Astrocyte (in vitro differentiated cells and primary cell): ENCODE results near the gene CCDC117. TPM values are rescaled to one million over a fixed set of nuclear protein-coding genes. Genes with fewer than 3 reads are reported as not detected.

ENCODE experiments used
- DNase-seq: peaks from one replicate; pipeline ENCODE4 v3.0.0-alpha.2; 2010; ENCODE audit warnings: low read depth
- FAIRE-seq: peaks from 2 replicates; lab custom pipeline; 2011; peaks lifted over from hg19 to GRCh38; lab: Jason Lieb, UNC
- H2AFZ ChIP-seq: 2 replicates; pipeline ENCODE4 v1.6.0; 2012; ENCODE audit warnings: low read depth, low read length, inconsistent platforms
- H3K27ac ChIP-seq: 2 replicates; pipeline ENCODE4 v1.5.1; 2011; ENCODE audit warnings: low read depth, low read length, inconsistent platforms
- H3K27me3 ChIP-seq: 2 replicates; pipeline ENCODE4 v1.6.0; 2011; ENCODE audit warnings: low read length, inconsistent platforms; ENCODE audit not compliant: insufficient read depth
- H3K36me3 ChIP-seq: 2 replicates; pipeline ENCODE4 v1.5.1; 2011; ENCODE audit warnings: low read length, inconsistent platforms; ENCODE audit not compliant: insufficient read depth
- H3K4me1 ChIP-seq: 2 replicates; pipeline ENCODE4 v1.5.1; 2011; ENCODE audit warnings: low read length, inconsistent platforms; ENCODE audit not compliant: insufficient read depth
- H3K4me2 ChIP-seq: 2 replicates; pipeline ENCODE4 v1.6.0; 2012; ENCODE audit warnings: low read length, inconsistent platforms
- H3K4me3 ChIP-seq: 2 replicates; pipeline ENCODE4 v1.5.1; 2011; ENCODE audit warnings: low read depth, mild to moderate bottlenecking, low read length, inconsistent platforms; ENCODE audit not compliant: insufficient read depth
- H3K79me2 ChIP-seq: 2 replicates; pipeline ENCODE4 v1.6.0; 2012; ENCODE audit warnings: mild to moderate bottlenecking, low read length, inconsistent platforms; ENCODE audit not compliant: insufficient read depth
- H3K9ac ChIP-seq: 2 replicates; pipeline ENCODE4 v1.6.0; 2012; ENCODE audit warnings: mild to moderate bottlenecking, low read length, inconsistent platforms
- H3K9me3 ChIP-seq: 2 replicates; pipeline ENCODE4 v1.5.1; 2012; ENCODE audit warnings: low read depth, mild to moderate bottlenecking, low read length, inconsistent platforms; ENCODE audit not compliant: insufficient read depth
- H4K20me1 ChIP-seq: 2 replicates; pipeline ENCODE4 v1.6.0; 2012; ENCODE audit warnings: low read length, inconsistent platforms; ENCODE audit not compliant: insufficient read depth
- H3K27ac Mint-ChIP-seq: one replicate; pipeline ENCODE4 v1.8.0; 2021; ENCODE audit warnings: mild to moderate bottlenecking, mixed read lengths; ENCODE audit not compliant: unreplicated experiment
- H3K27me3 Mint-ChIP-seq: one replicate; pipeline ENCODE4 v1.8.0; 2021; ENCODE audit warnings: low read depth, mixed read lengths; ENCODE audit not compliant: unreplicated experiment
- H3K36me3 Mint-ChIP-seq: one replicate; pipeline ENCODE4 v1.8.0; 2021; ENCODE audit warnings: low read depth, mixed read lengths; ENCODE audit not compliant: unreplicated experiment
- H3K4me1 Mint-ChIP-seq: one replicate; pipeline ENCODE4 v1.8.0; 2021; ENCODE audit warnings: low read depth, mixed read lengths; ENCODE audit not compliant: unreplicated experiment
- H3K4me3 Mint-ChIP-seq: one replicate; pipeline ENCODE4 v1.8.0; 2021; ENCODE audit warnings: mild to moderate bottlenecking, moderate library complexity, mixed read lengths; ENCODE audit not compliant: unreplicated experiment
- H3K9me3 Mint-ChIP-seq: one replicate; pipeline ENCODE4 v1.8.0; 2021; ENCODE audit warnings: mild to moderate bottlenecking, mixed read lengths; ENCODE audit not compliant: unreplicated experiment
- EZH2 ChIP-seq: IDR thresholded peaks from 2 replicates; pipeline ENCODE4 v1.6.1; 2012; ENCODE audit warnings: mild to moderate bottlenecking, low read length, inconsistent platforms; ENCODE audit not compliant: insufficient read depth
- total RNA-seq: library from RNA; stranded (reverse); gene quantifications from 2 replicates; pipeline ENCODE4 v1.2.1, GENCODE V29; 2021
- TF ChIP-seq, protein P1 (sequence below): IDR thresholded peaks from 2 replicates; pipeline ENCODE4 v1.5.1; 2011; ENCODE audit warnings: low read depth, mild to moderate bottlenecking, inconsistent platforms, low read length, moderate library complexity; ENCODE audit not compliant: insufficient read depth

Gene CCDC117
- total RNA-seq, 1 donor from 2014 or later: 15.8 TPM

DNA sequence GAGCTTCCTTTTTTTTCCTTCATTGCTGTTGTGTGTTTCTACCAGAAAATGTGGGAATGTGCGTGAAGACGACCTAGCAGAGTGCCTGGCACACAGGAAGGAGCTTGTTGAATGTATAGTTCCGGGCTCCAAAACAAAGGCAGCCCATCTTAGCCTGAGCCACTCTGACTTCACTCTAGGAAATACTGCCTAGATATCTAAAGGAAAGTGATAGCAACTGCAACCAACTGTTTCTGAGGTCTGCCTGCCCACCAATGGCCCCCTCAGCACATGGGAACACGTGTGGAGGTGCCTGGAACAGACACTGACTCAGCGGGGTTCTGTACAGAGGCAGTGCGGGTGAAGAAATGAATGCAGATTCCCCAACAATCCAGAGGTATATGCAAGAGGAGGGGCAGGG is 42.6 kb downstream of the CCDC117 start:
- H3K27ac ChIP-seq: no peak overlapping the region
- DNase-seq: no peak
- no peaks in the 10 kb centered on the region for H3K79me2 ChIP-seq
- H3K4me3 ChIP-seq: no peak overlapping the region
- H3K4me2 ChIP-seq: no peak overlapping the region
- no peak overlapping the region for H3K4me3 Mint-ChIP-seq
- H3K9ac ChIP-seq: no peak overlapping the region
- H3K9me3 Mint-ChIP-seq: no peaks in the 10 kb centered on the region
- TF ChIP-seq, protein P1, sequence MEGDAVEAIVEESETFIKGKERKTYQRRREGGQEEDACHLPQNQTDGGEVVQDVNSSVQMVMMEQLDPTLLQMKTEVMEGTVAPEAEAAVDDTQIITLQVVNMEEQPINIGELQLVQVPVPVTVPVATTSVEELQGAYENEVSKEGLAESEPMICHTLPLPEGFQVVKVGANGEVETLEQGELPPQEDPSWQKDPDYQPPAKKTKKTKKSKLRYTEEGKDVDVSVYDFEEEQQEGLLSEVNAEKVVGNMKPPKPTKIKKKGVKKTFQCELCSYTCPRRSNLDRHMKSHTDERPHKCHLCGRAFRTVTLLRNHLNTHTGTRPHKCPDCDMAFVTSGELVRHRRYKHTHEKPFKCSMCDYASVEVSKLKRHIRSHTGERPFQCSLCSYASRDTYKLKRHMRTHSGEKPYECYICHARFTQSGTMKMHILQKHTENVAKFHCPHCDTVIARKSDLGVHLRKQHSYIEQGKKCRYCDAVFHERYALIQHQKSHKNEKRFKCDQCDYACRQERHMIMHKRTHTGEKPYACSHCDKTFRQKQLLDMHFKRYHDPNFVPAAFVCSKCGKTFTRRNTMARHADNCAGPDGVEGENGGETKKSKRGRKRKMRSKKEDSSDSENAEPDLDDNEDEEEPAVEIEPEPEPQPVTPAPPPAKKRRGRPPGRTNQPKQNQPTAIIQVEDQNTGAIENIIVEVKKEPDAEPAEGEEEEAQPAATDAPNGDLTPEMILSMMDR: no peak
- TF ChIP-seq EZH2: no peak
- H3K27me3 Mint-ChIP-seq: peaks cover 4% of the 10 kb centered on the region
- H2AFZ ChIP-seq: no peak overlapping the region
- no peaks in the 10 kb centered on the region for H3K36me3 Mint-ChIP-seq
- H3K4me1 Mint-ChIP-seq: no peaks in the 10 kb centered on the region
- H3K27ac Mint-ChIP-seq: no peak overlapping the region
- H3K36me3 ChIP-seq: no peaks in the 10 kb centered on the region
- no peaks in the 10 kb centered on the region for H3K4me1 ChIP-seq
- H3K9me3 ChIP-seq: no peaks in the 10 kb centered on the region
- H3K27me3 ChIP-seq: no peaks in the 10 kb centered on the region
- peaks cover 4% of the 10 kb centered on the region for H4K20me1 ChIP-seq
- FAIRE-seq: no peak

DNA sequence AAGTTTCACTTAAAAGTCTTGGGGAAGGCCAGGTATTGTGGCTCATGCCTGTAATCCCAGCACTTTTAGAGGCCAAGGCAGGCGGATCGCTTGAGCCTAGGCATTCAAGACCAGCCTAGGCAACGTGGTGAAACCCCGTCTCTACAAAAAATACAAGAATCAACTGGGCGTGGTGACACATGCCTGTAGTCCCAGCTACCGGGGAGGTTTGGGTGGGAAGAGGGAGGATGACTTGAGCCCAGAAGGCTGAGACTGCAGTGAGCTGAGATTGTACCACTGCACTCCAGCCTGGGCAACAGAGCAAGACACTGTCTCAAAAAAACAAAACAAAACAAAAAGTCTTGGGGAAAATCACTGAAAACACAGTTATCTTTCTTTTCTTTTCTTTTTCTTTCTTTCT is 43.2 kb downstream of the CCDC117 start:
- Mint-ChIP-seq H3K27ac (no peak overlapping the region), H3K9me3 (no peaks in the 10 kb centered on the region), H3K4me1 (no peaks in the 10 kb centered on the region), H3K27me3 (peaks cover 4% of the 10 kb centered on the region), H3K36me3 (no peaks in the 10 kb centered on the region), H3K4me3 (no peak overlapping the region)
- DNase-seq: no peak
- H3K36me3 ChIP-seq: no peaks in the 10 kb centered on the region
- no peak overlapping the region for H3K4me2 ChIP-seq
- H3K27me3 ChIP-seq: no peaks in the 10 kb centered on the region
- no peak overlapping the region for H3K9ac ChIP-seq
- H3K9me3 ChIP-seq: no peaks in the 10 kb centered on the region
- TF ChIP-seq EZH2: no peak
- TF ChIP-seq, protein P1: no peak
- no peak overlapping the region for H3K4me3 ChIP-seq
- no peak for FAIRE-seq
- no peak overlapping the region for H2AFZ ChIP-seq
- H3K27ac ChIP-seq: no peak overlapping the region
- no peaks in the 10 kb centered on the region for H3K79me2 ChIP-seq
- H3K4me1 ChIP-seq: no peaks in the 10 kb centered on the region
- peaks cover 4% of the 10 kb centered on the region for H4K20me1 ChIP-seq

DNA sequence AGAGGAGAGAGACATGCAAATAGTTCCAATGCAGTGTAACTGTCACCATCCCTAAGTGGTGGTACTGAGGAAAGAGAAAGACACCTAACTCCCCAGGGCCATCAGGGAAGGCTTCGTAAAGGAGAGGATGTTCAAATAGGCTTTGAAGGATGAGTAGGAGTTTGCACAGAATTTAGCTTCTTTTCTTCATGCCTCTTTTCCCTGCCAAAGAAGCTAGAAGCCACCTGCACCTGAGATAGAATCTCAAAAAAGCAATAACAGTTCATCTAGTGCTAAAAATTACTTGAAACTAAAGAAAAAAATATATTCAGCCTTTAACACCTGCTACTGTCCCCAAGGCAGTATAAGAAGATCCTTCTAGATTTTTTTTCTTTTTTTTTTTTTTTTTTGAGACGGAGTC is 44.6 kb downstream of the CCDC117 start:
- Mint-ChIP-seq H3K27me3 (peaks cover 12% of the 10 kb centered on the region), H3K9me3 (no peaks in the 10 kb centered on the region), H3K36me3 (peaks cover 2% of the 10 kb centered on the region), H3K4me3 (no peak overlapping the region), H3K4me1 (no peaks in the 10 kb centered on the region), H3K27ac (no peak overlapping the region)
- FAIRE-seq (no peak), DNase-seq (no peak)
- Histone ChIP-seq H3K79me2 (no peaks in the 10 kb centered on the region), H3K4me3 (no peak overlapping the region), H4K20me1 (peaks cover 4% of the 10 kb centered on the region), H3K4me1 (no peaks in the 10 kb centered on the region), H3K27me3 (no peaks in the 10 kb centered on the region), H3K27ac (no peak overlapping the region), H3K4me2 (no peak overlapping the region), H3K9ac (no peak overlapping the region), H3K36me3 (no peaks in the 10 kb centered on the region), H2AFZ (no peak overlapping the region), H3K9me3 (no peaks in the 10 kb centered on the region)
- TF ChIP-seq EZH2: no peak
- TF ChIP-seq, protein P1: no peak
